ENCODE data around the gene PPIL1.

GRCh38 chr6:36840432-36841403, 33.9 kb downstream of the PPIL1 start:
- TF ChIP-seq CTCF (IDR thresholded peaks at IDR 0.05) (no peak), POLR2A (IDR thresholded peaks at IDR 0.05) (no peak)

Data from Peyer's patch (tissue), 4 donors.